DMS53 treated with DMSO at 0.1 percent for 48 hours (cell line): Measurements from ENCODE around the gene ZDHHC11.
"Not testable (repeated sequence)": the region's sequence is repeated elsewhere in the genome, so short reads cannot be mapped to it uniquely, and the experiment has no call there.

Experiments used
- DNase-seq: peaks from one replicate; lab custom pipeline; 2025; ENCODE audit not compliant: unreplicated experiment; lab: John Stamatoyannopoulos, UW

The ZDHHC11 gene

GRCh38 chr5:778421-778820 lies 72.4 kb downstream of the ZDHHC11 start:
- not testable (repeated sequence) for DNase-seq

GRCh38 chr5:777756-778161 lies 73.0 kb downstream of the ZDHHC11 start:
- no peak for DNase-seq

- no peak for DNase-seq
Measured at GRCh38 chr5:776862-777711, 73.7 kb downstream of the ZDHHC11 start.

- DNase-seq, result no peak
Measured at GRCh38 chr5:775961-776861, 74.6 kb downstream of the ZDHHC11 start.

GRCh38 chr5:775595-775960 lies 75.2 kb downstream of the ZDHHC11 start:
- DNase-seq, result not testable (repeated sequence)

GRCh38 chr5:774854-775505 lies 75.8 kb downstream of the ZDHHC11 start:
- not testable (repeated sequence) for DNase-seq

- DNase-seq, result not testable (repeated sequence)
Measured at GRCh38 chr5:774304-774703, 76.5 kb downstream of the ZDHHC11 start.

GRCh38 chr5:773517-774264 lies 77.1 kb downstream of the ZDHHC11 start:
- DNase-seq, result no peak

- DNase-seq, result not testable (repeated sequence)
Measured at GRCh38 chr5:772931-773330, 77.9 kb downstream of the ZDHHC11 start.

GRCh38 chr5:772547-772890 lies 78.3 kb downstream of the ZDHHC11 start:
- not testable (repeated sequence) for DNase-seq

- DNase-seq, result not testable (repeated sequence)
Measured at GRCh38 chr5:771841-772546, 78.8 kb downstream of the ZDHHC11 start.

- DNase-seq, result not testable (repeated sequence)
Measured at GRCh38 chr5:771087-771781, 79.6 kb downstream of the ZDHHC11 start.

- not testable (repeated sequence) for DNase-seq
Measured at GRCh38 chr5:770585-770984, 80.2 kb downstream of the ZDHHC11 start.

- not testable (repeated sequence) for DNase-seq
Measured at GRCh38 chr5:769485-770145, 81.2 kb downstream of the ZDHHC11 start.

- no peak for DNase-seq
Measured at GRCh38 chr5:766666-767431, 83.9 kb downstream of the ZDHHC11 start.

GRCh38 chr5:765948-766631 lies 84.7 kb downstream of the ZDHHC11 start:
- DNase-seq, result no peak

GRCh38 chr5:763998-764781 lies 86.6 kb downstream of the ZDHHC11 start:
- no peak for DNase-seq
